GM19023 (cell line): ENCODE data around the gene MILR1.
"Not testable (repeated sequence)": the region's sequence is repeated elsewhere in the genome, so short reads cannot be mapped to it uniquely, and the experiment has no call there.

Experiments used
- ATAC-seq: cut with Tn5 transposase; IDR thresholded peaks from one replicate; pipeline ENCODE4 v1.9.1; 2021; ENCODE audit warnings: mild to moderate bottlenecking, moderate library complexity; ENCODE audit not compliant: unreplicated experiment

Gene MILR1, protein sequence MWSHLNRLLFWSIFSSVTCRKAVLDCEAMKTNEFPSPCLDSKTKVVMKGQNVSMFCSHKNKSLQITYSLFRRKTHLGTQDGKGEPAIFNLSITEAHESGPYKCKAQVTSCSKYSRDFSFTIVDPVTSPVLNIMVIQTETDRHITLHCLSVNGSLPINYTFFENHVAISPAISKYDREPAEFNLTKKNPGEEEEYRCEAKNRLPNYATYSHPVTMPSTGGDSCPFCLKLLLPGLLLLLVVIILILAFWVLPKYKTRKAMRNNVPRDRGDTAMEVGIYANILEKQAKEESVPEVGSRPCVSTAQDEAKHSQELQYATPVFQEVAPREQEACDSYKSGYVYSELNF

DNA sequence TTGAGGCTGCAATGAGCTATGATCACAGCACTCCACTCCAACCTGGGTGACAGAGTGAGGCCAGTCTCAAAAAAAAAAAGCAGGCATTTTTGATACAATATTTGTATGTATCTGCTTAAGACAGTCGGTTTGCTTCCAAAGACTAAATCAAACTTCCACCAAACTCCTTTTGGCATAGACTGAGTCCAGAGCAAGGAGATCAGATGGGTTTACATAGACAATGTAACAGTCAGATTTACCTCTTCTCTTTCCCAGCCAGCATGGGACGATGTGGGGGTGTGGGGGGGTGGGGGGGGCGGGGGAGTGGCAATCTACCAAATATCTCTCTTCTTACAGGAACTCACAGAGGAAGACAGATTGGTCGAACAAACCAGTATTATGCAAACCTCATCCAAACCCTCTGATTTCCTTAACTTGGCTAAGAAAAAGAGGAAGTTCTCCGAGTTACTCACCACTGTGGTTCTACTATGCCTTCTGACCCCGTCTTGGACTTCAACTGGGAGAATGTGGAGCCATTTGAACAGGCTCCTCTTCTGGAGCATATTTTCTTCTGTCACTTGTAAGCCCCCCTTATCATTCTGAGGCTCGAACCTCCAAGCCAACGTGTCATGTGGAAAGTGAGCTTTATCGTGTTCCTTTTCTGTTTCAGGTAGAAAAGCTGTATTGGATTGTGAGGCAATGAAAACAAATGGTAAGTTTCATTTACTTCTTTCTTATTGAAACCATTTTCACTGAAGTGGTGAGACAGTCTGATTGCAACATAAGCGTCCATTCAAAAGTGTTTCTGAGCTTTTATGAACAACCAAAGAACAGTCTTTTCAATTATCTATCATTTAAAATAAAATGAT, at the start of gene MILR1:
Gene MILR1 (plus strand): TSS at position 451 of the 848 bp plus-strand sequence. CDS start 54 bp downstream, at position 505.
- ATAC-seq: no peak

DNA sequence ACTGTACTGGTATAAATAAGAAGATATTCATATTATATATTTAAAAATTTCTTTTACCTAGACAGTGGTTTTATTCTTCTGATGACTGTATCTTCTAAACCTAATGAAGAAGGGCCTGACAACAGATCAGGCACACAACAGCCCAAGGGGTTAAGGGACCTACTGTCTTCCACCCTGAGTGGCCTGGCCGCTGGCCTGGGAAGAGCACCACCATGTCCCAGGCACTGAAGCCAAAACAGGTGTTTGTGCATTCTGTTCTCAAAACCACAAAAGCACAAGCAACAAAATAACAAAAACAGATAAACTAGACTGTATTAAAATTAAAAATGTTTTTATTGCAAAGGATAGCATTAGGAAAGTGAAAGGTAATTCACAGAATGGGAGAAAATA, 49.2 kb upstream of the MILR1 start:
- no peak for ATAC-seq

DNA sequence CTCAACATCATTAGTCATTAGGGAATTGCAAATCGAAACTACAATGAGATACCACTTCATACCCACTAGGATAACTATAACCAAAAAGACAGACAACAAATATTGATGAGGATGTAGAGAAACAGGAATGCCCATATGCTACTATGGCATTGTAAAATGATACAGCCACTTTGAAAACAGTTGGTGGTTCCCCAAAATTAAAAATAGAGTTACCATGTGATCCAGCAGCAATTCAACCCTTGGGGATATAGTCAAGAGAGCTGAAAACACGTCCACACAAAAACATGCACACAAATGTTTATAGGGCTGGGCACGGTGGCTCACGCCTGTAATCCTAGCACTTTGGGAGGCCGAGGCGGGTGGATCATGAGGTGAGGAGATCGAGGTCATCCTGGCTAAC, 48.3 kb upstream of the MILR1 start:
- ATAC-seq: no peak

DNA sequence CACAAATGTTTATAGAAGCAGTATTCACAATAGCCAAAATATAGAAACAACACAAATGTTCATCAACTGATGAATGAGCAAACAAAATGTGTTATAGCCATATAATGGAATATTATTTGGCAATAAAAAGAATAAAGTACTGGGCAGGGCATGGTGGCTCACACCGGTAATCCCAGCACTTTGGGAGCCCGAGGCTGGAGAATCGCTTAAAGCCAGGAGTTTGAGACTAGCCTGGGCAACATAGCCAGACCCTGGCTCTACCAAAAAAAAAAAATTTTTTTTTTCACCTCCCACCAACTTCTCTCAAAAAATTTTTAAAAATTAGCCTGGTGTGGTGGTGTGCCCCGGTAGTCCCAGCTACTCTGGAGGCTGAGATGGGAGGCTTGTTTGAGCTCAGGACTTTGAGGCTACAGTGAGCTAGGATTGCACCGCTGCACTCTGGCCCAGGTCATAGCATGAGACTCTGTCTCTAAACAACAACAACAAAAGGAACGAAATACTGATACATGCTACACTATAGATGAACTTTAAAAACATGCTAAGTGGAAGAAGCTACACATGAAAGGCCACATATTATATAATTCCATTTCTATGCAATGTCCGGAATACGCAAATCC, 47.6 kb upstream of the MILR1 start:
- ATAC-seq: no peak

DNA sequence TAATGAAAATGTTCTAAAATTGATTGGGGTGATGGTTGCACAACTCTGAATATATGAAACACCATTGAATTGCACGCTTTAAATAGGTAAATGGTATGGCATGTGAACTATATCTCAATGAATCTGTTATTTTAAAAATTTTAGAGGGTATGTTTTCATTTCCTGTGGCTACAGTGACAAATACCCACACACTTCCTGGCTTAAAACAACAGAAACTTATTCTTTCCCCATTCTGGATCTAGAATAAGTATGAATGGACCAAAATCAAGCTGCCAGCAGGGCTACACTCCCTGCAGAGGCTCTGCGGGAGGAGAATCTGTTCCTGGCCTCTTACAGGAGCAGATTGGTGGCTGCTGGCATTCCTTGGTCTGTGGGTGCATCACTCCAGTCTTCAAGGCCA, 47.0 kb upstream of the MILR1 start:
- no peak for ATAC-seq

DNA sequence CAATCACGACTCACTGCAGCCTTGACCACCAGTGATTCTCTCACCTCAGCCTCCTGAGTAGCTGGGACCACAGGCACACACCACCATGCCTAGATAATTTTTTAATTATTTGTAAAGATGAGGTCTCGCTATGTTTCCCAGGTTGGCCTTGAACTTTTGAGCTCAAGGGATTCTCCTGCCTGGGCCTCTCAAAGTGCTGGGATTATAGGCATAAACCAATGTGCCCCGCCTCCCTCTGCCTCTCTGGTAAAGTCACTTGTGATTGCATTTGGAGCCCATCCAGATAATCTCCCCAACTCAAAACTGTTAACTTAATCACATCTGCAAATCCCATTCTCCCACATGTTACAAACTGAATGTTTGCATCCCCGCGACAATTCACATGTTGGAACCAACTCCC, 46.4 kb upstream of the MILR1 start:
- ATAC-seq: no peak

DNA sequence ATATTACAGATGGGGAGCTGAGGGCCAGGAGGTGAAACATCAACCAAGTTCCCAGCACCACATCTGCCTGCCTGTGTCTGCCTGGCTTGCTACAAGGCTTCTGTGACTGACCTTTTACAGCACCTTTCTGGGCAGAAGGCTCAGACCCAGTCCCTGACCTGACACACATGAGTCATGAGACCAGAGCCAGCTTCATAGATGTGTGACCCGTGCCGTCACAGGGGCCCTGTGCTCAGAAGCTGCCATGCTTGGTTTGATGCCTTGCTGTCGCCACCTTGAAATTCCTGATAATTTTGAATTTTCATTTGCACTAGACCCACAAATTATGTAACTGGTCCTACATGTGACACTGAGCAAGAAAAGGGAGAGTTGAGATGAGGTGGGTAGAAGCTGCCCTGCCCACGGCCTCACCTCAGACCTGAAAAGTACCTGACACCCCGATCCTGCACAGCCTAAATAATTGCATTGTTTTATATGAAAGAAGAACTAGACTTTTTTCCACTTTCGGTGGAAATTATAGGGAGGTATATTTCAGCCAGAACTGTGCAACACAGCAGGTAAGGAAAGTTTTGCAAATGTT, 44.9 kb upstream of the MILR1 start:
- no peak for ATAC-seq

DNA sequence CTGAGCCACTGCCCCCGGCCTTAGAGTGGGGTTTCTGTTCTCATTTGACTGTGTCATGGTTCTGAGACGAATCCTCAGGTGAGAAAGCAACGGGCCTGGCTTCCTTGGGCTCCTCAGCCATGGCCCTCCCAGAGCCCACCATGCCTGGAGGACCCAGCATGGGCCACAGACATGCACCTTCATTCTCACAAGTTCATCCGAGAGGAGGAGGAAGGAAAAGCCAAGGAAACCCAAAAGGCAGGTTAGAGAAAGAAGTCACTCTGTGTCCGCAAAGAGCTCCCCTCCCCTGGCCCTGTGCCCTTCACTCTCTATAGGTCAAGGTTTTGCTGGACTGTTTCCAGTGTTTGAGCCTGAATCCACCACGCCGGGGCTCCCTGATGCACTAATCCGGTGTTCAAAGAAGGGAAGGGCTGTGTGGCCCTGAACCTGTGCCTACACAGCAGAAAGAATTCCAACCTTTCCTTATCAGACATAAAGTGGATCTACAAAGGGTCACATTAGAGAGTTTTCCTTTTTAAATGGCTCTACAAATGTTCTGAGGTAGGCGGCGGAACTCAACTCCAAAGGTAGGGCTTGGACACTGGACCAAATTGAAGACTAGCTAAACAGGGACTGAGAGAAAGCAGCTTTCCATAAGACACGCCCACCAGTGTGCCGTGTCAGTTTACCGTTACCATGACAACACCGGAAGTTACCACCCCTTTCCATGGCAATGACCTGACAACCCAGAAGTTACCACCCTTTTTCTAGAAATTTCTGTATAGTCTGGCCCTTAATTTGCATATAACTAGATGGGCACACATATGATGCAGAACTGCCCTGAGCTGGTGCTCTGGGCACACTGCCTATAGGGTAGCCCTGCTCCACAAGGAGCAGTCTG, 42.4 kb upstream of the MILR1 start:
- ATAC-seq: no peak

DNA sequence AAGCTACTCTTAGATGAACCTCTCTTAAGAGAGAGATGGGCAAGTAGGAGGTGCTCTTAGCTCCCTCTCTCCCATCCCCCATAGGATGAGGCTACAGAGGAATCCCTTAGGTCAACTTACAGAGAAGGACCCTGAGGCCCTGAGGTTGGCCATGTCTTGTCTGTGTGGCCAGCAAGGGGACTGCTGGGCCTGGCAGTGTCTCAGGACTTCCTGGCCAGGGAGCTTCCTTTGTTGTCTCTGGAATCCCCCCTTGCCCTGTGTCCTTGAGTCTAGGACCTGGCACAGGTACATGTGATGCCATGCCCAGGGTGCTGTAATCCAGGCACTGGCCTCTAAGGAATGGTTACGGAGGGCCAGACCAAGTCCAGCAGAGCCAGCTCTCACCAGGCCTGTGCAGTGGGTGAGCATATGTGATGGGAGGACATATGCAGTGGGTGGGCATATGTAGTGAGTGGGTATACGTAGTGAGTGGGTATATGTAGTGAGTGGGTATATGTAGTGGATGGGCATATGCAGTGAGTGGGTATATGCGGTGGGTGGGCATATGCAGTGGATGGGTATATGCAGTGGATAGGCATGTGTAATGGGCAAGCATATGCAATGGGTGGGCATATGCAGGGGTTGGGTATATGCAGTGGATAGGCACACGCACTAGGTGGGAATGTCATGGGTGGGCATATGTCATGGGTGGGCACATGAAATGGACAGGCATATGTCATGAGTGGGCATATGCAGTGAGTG, 38.0 kb upstream of the MILR1 start:
- ATAC-seq: no peak

DNA sequence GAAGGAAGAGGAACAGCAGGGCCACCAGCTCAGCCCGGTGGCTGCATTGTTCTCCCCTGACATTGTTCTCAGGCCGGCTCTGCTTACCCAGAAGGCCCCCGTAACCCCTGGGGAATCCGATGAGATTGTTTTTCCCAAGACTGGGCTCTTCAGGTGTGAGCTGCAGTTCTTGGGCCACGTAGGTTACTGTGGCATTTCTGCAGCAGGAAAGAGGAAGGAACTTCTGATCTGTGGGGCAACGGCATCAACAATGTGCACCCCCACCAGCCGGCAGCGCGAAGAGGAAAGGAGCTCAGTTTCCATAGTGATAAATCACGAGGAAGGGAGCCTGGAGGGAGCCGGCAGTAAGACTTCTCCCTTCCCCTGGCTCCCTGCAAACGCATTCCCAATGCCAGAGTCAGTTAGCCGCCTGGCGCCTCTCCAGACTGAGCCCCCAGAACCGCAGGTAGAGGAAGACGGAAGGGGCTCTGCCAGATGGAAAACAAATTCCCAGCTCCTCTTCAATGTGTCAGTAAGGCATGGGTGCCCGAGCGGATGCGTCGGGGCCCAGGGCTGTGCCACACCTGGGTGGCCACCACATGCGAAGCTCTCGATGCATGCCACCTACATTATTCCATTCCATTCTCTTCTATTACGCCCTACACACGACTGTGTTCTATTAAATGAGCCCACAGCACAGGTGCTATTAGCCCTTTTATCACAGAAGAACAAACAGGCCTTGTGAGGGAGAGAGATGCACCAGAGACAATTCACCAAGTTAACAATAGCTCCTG, 36.7 kb upstream of the MILR1 start:
- no peak for ATAC-seq

DNA sequence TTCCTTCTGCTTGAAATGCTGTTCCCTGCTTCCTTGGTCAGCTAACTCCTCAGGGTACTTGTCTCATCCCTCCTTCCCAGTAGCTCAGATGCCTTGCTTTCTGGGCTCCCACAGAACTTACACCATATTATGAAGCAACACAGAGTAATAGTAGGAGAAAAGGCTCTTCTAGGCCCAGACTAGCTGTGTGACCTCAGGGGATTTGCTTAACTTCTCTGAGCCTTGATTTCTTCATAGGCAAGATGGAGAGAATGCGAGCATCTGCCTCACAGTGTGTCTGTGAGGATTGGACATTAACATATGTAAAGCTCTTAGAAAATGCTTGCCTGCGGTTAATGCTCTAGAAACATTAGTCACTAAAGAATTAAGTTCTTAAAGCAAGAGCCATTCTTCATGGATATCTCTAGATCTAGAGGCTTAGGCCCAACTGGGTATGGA, 36.0 kb upstream of the MILR1 start:
- no peak for ATAC-seq

DNA sequence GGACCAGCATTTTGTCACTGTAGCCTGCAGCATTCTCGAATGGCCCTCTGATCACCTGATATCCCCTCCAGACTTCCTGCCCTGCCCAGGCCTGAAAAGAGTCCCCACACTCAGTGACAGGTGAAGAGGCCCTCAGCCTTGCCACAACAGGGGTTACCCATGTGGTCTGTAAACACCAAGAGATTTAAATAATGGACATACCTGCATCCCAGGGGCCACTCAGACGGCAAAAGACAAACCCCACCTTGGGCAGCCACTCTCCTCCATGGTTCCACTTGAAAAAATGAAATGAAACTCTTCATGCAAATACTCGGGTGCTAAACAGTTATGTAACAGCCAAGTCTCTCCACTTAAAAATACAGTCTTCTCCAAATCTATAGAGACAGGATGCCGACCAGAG, 35.4 kb upstream of the MILR1 start:
- no peak for ATAC-seq

DNA sequence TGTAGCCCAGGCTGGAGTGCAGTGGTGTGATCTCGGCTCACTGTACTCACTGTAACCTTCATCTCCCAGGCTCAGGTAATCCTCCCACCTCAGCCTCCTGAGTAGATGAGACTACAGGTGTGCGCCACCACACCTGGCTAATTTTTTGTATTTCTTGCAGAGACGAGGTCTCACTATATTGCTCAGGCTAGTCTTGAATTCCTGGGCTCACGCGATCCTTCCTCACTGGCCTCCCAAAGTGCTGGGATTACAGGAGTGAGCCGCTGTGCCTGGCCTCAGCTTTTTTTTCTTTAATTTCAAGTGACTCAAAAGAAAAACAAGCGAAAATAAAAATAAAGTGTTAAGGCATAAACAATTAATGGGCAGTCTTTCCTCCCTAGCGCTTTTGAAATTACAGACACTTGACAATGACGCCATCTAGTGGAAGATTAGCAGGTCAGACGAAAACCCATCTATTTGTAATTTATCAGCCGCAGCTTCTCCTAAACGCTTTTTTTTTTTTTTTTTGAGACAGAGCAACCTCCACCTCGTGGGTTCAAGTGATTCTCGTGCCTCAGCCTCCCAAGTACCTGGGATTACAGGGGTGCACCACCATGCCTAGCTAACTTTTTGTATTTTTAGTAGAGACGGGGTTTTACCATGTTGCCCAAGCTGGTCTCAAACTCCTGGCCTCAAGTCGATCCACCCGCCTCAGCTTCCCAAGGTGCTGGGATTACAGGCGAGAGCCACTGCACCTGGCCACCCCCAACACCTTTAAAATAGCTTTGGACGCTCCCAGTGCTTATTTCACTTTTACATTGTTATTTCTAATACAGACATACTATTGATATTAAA, 30.2 kb upstream of the MILR1 start:
- ATAC-seq: no peak

DNA sequence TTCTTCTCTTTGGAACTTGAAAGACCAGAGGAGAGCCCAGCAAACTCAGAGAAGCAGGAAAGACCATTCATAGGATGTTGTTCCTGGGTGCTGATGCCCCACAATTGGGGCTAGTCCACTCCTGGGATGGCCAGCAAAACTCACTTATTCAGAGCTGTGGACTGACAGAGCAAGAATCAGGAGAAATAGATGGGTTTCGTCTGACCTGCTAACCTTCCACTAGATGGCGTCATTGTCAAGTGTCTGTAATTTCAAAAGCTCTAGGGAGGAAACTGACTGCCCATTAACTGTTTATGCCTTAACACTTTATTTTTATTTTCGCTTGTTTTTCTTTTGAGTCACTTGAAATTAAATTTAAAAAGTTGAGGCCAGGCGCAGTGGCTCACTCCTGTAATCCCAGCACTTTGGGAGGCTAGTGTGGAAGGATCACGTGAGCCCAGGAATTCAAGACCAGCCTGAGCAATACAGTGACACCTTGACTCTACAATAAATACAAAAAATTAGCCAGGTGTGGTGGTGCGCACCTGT, 28.7 kb upstream of the MILR1 start:
- no peak for ATAC-seq

DNA sequence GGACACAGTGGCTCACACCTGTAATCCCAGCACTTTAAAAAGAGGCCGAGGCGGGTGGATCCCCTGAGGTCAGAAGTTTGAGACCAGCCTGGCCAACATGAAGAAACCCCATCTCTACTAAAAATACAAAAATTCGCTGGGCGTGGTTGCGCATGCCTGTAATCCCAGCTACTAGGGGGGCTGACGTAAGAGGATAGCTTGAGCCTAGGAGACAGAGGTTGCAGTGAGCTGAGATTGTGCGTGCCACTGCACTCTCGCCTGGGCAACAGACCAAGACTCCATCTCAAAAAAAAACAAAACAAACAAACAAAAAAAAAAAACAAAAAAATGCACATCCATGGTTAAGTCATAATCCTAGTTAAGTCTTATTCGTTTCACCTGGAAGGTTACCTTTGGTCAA, 26.8 kb upstream of the MILR1 start:
- ATAC-seq: not testable (repeated sequence)

DNA sequence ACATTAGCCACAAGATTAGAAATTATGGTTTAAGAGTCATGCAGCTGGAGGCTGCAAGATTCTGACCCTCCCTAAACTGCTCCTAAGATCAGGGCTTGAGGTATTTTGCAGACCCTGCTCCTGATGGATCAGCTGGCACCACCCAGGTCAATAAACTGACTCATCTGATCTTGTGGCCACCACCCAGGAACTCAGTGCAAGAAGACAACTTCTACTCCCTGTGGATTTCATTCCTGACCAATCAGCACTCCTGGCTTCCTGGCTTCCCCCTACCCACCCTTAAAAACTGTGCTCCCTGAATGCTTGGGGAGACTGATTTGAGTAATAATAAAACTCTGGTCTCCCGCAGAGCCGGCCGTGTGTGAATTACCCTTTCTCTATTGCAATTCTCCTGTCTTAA, 25.0 kb upstream of the MILR1 start:
- ATAC-seq: no peak

DNA sequence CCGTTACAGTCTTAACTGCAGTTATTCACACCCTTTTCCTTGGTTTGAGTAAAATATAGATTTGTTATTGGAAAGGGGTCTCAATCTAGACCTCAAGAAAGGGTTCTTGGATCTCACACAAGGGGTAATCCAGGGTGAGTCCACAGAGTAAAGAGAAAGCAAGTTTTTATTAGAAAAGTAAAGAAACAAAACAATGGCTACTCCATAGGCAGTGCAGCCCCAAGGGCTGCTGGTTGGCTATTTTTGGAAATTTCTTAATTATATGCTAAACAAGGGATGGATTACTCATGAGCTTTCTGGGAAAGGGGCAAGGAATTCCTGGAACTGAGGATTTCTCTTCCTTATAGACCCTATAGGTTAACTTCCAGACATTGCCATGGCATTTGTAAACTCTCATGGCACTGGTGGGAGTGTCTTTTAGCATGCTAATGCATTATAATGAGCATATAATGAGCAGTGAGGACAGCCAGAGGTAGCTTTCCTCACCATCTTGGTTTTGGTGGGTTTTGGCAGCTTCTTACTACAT, 24.5 kb upstream of the MILR1 start:
- ATAC-seq: no peak

DNA sequence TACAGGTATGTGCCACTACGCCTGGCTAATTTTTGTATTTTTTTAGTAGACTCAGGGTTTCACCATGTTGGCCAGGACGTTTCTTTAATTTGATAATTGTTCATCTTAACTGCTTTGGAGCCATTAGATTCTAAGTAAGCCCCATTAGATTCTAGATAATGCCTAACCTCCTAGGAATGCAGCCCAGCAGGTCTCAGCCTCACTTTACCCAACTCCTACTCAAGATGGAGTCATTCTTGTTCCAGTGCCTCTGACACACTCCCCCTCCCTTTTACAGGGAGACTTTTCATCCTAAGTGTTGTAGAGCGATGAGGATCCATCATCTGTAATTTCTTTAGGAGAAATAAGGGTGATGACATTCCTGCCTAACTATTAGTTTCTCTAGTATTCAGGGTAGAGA, 23.7 kb upstream of the MILR1 start:
- no peak for ATAC-seq
